Left ventricle myocardium superior (tissue), 1 donor: Measurements from ENCODE around the gene TRPM2. TPM values are rescaled to one million over a fixed set of nuclear protein-coding genes. Genes with fewer than 3 reads are reported as not detected.
"Not testable (repeated sequence)": the region's sequence is repeated elsewhere in the genome, so short reads cannot be mapped to it uniquely, and the experiment has no call there.

Experiments used
- ATAC-seq: fragments of 200-7000 bp; cut with Tn5 transposase; one replicate; pipeline ENCODE4 v1.9.1; 2020; ENCODE audit warnings: mild to moderate bottlenecking, moderate library complexity
- DNase-seq: peaks from one replicate; pipeline ENCODE4 v3.0.0-alpha.2; 2020
- intact Hi-C: fragments of 100-400 bp; cut with micrococcal nuclease; formaldehyde crosslinking; loops from one replicate; pipeline ENCODE4 v1.11.0; 2022
- total RNA-seq: library from RNA; stranded (reverse); fragmentation: NEBNext Ultra II Directional; extraction: Animal tissue kit (Norgen Biotek cat#: 25700); gene quantifications from one replicate; pipeline ENCODE4 v1.2.1, GENCODE V29; 2021
- donor health status: DM: no; HTN: yes; CAD: no; lungs with severe emphysema.

TRPM2 gene
- total RNA-seq, 1 donor from 2014 or later, result 1.5 TPM

GRCh38 chr21:44332965-44333364 lies 20.5 kb upstream of the TRPM2 start:
- intact Hi-C loops, result no loop called here
- no peak for ATAC-seq
- no peak for DNase-seq

GRCh38 chr21:44333509-44334328 lies 19.7 kb upstream of the TRPM2 start:
- DNase-seq (no peak), ATAC-seq (no peak)
- intact Hi-C loops, result no loop called here

- DNase-seq (no peak), ATAC-seq (no peak)
- intact Hi-C loops, result no loop called here
Measured at GRCh38 chr21:44334329-44335030, 18.9 kb upstream of the TRPM2 start.

GRCh38 chr21:44335266-44336059 lies 18.0 kb upstream of the TRPM2 start:
- ATAC-seq, result no peak
- intact Hi-C loops, result no loop called here
- no peak for DNase-seq

- intact Hi-C loops, result no loop called here
- ATAC-seq, result no peak
- DNase-seq, result no peak
Measured at GRCh38 chr21:44337449-44337848, 16.0 kb upstream of the TRPM2 start.

- intact Hi-C loops, result no loop called here
- peak; percentile 72 for DNase-seq
- peak; percentile 51 for ATAC-seq
Measured at GRCh38 chr21:44337941-44338895, 15.2 kb upstream of the TRPM2 start.

GRCh38 chr21:44338971-44339910 lies 14.2 kb upstream of the TRPM2 start, which contains the start of gene CFAP410:
Gene CFAP410 (minus strand): TSS chr21:44339390. CDS start chr21:44339194, 196 bp downstream.
- intact Hi-C loops, result no loop called here
- DNase-seq (peak; percentile 97), ATAC-seq (peak; percentile 93)

GRCh38 chr21:44341726-44342458 lies 11.5 kb upstream of the TRPM2 start:
- ATAC-seq, intact Hi-C loops, DNase-seq: not testable (repeated sequence)

- ATAC-seq, intact Hi-C loops, DNase-seq: not testable (repeated sequence)
Measured at GRCh38 chr21:44342981-44343380, 10.4 kb upstream of the TRPM2 start.

GRCh38 chr21:44344541-44345183 lies 8.8 kb upstream of the TRPM2 start:
- intact Hi-C loops, result no loop called here
- ATAC-seq (no peak), DNase-seq (no peak)

- DNase-seq (no peak), ATAC-seq (no peak)
- intact Hi-C loops, result no loop called here
Measured at GRCh38 chr21:44345495-44345894, 7.9 kb upstream of the TRPM2 start.

- ATAC-seq (no peak), DNase-seq (no peak)
- intact Hi-C loops, result no loop called here
Measured at GRCh38 chr21:44347911-44348451, 5.4 kb upstream of the TRPM2 start.

- DNase-seq, result no peak
- no peak for ATAC-seq
- intact Hi-C loops, result no loop called here
Measured at GRCh38 chr21:44348861-44349260, 4.6 kb upstream of the TRPM2 start.

GRCh38 chr21:44349416-44349846 lies 4.0 kb upstream of the TRPM2 start:
- intact Hi-C loops, result no loop called here
- ATAC-seq, result no peak
- DNase-seq, result no peak

GRCh38 chr21:44349847-44350772 lies 3.3 kb upstream of the TRPM2 start:
- no peak for ATAC-seq
- intact Hi-C loops, result no loop called here

More at GRCh38 chr21:44349847-44350772, 3.3 kb upstream of the TRPM2 start:
- no peak for DNase-seq
